C1 segment of cervical spinal cord (tissue), 14 donors: ENCODE results near the gene RPP30.
A peak's percentile ranks its signal among the peaks of the same experiment; 100 is the strongest.

Source experiments
- DNase-seq, 14 donors: peaks; one replicate each; lab custom pipeline; 2025; lab: John Stamatoyannopoulos, UW

The RPP30 gene

DNA sequence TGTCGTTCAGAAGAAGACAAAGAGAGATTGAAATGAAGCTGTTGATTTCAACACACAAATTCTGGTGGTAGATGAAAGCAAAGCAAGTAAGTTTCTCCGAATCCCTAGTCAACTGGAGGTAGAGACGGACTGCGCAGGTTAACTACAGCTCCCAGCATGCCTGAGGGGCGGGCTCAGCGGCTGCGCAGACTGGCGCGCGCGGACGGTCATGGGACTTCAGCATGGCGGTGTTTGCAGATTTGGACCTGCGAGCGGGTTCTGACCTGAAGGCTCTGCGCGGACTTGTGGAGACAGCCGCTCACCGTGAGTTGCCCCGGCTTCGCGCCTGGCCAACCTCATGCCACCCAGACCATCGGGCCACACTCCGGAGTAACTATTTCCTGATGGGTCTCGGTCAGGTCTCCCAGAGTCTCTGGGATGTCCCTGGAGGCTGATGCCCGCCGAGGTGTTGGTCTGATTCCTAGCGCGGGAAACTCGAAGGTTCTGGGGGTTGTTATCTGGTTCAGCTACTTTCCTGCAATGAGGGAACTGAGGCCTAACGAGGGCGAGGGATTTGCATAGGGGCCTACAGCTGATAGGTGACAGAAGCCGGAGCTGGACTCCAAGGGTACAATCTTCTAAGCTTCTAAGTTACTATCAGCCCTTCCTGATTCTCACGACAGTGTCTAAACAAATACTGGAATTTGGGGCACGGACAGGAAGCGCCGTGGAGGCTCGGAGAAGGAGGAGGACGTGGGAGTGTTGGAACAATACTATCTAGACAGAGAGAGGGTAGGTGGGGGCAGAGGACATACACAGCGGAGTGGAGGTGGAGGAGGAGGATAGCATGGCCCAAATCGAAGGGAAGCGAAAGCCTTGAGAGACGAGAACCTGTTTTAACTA is at the start of gene RPP30:
Gene RPP30 (plus strand): TSS at position 209 of the 882 bp plus-strand sequence. CDS start 13 bp downstream, at position 222.
- DNase-seq: peak in 13 of 14 donors; percentile 44 to 91 (median 81)

DNA sequence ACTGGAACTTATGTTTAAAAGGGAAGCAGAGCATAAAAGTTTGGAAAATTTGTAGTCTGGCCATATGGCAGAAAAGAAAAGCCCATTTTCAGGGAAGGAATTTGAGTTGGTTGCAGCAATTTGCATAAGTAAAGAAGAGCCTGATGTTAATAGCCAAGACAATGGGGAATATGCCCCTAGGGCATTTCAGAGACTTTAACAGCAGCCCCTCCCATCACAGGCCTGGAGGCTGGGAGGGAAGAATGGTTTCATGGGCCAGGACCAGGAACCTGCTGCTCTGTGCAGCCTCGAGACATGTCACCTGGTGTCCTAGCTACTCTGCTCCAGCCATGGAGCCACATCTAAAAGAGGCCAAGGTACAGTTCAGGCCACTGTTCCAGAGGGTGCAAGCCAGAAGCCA is 49.3 kb upstream of the RPP30 start:
- no peak for DNase-seq

DNA sequence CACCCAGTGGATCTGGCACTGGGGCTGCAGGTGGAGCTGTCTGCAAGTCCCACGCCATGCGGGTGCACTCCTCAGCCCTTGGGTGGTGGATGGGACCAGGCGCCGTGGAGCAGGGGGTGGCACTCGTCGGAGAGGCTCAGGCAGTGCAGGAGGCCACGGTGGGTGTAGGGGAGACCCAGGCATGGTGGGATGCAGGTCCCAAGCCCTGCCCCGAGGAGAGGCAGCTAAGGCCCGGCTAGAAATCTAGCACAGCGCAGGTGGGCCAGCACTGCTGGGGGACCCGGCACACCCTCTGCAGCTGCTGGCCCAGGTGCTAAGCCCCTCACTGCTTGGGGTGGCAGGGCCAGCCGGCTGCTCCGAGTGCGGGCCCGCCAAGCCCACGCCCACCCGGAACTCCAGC is 39.7 kb upstream of the RPP30 start:
- no peak for DNase-seq

DNA sequence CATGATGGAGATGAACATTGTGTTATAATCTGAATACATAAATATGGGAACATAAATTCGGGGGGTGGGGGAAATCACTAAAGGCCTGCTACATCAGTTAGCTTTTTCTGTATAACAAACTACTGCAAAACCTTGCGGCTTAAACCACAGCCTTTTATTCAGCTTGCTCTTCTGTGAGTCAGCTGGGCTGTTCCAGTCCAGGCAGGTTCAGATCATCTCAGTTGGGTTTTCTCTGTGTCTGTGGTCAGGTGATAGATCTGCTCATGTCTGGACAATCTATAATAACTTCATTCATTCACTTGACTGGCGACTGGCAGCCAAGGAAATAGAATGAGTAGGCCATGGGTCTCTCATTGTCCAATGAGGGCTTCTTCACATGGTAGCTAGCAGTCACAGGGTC is 37.4 kb upstream of the RPP30 start:
- no peak for DNase-seq

DNA sequence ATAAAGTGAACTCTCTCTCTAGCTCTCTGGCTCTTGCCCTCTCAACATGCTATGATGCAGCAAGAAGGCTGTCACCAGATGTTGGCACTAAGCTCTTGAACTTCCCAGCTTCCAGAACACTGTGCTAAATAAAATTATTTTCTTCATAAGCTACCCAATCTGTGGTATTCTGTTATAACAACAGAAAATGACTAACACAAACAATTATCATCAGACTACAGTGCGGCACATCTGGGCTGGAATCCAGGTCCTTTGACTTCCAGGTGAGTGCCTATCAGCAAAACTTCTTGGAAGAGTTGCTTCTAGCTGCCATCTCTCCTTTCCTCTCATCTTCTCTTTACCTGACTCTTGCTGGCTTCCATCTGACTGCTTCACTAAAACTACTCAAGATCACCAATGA is 34.3 kb upstream of the RPP30 start:
- DNase-seq: no peak

DNA sequence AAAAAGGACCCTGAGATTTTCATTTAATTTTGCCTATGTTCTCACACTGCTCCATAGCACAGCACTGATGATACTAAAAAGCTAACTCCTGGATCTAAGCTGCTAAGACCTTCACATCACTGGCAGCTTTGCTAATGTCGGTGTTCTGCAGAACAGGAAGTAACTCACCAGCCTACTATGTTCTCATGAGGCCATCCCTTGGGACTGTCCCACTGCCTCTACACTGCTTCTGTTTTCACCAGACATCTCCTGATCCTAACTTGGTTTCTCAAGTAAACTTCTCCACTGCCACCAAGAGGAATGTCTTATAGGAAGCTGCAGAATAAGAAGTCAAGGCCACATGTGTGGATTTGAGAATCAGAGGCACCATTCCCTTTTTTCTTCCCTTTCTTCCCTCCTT is 29.0 kb upstream of the RPP30 start:
- DNase-seq: no peak

DNA sequence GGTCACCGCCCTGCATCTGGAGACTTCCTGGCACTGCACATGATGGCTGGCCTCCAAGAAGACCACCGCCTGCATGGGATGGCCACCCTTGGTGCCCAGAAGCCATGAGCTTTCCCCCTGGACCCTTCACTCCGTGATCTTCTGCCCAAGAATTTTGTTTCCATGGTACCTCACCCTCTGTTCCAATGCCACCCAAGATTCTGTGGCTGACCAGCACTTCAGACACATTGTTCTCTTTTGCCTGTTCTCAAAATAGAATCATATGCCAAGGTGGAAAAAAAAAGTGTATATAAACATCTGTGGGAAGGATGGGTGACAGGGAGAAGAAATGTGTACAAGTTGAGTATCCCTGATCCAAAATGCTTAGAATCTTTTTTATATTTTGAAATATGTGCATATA is 26.0 kb upstream of the RPP30 start:
- no peak for DNase-seq

DNA sequence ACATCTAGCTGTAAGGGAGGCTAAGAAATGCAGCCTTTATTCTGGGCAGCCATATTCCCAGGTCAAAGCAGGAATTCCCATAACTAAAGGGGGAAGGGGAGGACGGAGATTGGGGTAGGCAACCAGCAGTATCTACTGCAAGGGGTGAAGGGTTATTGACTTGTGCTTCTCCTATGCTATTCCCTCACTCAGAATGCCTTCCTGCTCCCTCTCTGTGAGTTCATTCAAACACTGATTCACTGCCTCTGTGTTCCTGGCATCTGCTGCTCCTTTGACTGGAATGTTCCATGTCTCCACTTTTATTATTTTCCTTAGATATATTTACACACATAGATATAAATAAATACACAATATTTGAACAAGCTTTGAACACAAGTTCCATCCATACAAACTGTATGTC is 25.0 kb upstream of the RPP30 start:
- no peak for DNase-seq

DNA sequence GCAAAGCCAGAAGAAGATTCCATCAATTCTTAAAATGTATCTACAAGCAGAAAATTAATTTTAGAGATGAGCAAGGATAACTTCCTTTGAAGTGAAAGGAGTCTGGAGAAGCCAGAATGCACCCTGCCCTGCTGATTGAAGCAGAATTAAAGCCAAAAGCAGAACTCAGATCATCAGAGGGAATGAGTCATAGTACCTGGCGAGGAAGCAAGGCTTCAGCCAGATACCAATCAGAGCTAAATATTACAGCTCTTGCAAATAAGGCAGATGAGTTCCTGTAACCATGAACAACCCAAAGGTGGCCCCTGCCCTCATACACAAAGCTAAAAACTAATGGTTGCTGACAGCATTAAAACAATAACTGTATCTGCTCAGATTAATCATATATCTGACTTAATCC is 24.3 kb upstream of the RPP30 start:
- DNase-seq: no peak

DNA sequence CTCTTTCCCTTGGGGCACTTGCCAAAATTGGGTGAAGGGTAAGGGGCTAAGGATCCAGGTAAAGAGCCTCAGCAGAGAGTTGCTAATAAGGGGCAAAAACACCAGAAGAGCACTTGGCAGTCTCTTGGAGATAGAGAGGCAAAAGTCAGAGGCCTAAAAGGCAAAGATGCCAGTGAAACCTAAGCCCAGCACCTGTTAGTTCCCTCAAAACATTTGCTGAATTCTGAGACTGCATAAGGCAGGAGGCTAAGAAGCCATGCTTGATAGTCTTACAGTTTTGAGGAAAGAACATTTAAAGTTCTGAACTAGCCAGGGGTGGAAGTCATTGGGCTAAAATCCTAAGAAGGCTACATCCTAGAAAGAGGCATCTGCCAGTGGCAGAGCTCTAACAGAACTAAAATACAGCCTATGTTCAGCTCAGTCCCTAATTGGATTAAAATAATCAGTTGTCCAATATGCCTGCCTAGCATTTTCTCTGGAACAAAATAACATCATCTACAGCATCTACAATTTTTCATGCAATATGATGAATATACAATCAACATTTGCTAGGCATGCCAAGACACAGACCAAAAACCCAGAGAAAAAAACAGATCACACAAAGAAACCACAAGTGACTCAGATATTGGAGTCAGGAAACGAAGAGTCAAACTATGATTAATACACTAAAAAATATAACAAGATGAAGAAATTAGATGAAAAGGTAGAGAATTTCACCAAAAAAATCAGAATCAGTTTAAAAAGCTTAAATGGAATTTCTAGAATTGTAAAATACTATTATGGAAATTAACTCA is 21.6 kb upstream of the RPP30 start:
- no peak for DNase-seq

DNA sequence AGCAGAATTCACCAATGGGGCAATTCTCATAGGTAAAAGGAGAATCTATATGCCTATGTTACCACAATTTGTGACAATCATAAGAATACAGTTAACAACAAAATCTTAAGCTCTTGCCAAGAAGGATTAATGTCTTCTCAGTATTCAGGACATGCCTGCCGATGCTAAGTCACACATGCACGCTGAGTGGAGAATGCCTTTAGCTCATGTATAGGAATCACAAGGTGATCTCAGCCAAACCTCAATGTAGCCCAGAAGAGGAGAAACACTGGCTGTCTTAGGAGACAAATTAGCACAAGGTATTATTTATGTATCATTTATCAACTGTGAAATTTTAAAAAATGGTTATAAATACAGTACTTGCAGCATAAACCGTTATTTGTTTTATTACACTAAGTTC is 16.6 kb upstream of the RPP30 start:
- DNase-seq: no peak

DNA sequence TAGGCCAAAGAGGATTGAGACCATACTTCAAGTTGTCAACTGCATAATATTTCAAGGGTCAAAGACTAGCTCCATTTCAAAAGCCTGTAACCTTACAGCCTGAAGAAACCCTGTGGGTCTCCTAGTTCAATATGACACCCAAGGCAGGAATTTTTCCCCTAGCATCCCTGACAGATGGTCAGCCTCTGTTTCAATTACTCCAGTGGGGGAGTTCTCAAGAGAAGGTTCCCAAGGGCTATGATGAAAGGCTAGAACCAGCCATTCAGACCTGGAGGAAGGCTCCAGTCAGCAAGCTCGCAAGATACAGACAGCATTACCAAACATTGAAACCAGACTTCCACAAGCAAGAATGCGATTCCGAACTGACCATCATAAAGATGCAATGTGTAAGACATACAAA is 15.5 kb upstream of the RPP30 start:
- DNase-seq: no peak

DNA sequence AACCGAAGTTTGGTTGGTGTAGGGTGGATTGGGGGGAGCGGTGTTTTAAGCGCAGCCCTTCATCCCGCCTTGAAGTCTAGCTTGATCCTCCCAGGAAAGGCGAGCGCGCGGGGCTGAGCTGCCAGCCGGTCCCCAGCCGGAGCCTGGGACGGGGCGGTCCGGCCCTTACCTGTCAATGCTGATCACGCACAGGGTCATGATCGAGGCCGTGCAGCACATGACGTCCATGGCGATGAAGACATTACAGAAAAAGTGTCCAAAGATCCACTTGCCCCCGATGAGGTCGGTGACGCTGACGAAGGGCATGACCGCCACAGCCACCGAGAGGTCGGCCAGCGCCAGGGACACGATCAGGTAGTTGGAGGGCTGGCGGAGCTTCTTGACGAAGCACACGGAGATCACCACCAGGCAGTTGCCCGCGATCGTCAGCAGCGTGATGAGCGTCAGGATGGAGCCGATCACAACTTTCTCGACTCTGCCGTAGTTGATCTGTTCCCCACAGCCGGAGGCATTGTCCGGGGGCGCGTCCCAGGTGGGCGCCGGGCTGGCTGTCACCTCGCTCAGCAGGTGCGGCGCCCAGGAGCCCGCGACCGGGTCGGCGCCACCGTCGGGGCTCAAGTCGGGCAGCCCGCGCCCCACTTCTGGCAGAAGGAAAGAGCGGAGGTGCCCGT is 14.7 kb upstream of the RPP30 start:
- DNase-seq: no peak

DNA sequence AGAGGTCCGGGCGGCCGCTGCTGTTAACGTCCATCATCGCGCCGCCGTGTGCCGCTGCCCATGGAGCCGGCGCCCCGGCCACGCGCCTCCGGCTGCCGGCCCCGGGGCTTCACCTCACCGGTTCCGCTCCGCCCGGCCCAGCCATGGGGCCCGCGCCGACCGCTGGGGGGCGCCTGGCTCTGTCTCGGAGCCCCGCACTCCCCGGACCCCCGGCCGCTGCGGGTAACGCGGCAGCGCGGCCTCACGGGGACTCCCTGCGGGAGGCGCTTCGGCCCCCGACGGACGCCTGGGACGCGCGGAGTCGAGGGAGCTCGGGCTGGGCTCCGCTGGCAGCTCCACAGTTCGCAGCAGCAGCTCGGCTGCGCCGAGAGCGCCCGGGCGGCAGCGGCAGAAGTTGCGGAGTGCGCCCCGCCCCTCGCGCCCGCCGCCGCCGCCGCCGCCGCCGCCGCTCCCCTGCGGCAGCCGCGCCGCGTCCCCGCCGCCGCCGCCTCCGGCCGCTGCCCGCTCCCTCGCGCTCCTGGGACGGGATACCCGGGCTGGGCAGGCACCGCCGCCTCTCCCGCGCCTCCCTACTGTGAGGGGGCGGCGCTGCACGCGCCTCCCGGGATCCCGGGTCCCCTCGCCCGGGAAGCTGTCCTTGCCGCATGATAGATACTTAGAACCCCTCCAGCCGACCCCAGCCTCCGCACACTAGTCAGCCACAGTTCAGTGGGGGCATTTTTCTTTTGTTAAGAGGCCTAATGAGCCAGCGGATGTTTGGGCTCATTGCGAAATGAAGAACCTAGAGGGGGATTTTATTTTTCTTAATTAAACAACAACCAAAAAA is 13.9 kb upstream of the RPP30 start, which contains the start of gene HTR7:
Gene HTR7 (minus strand): TSS at position 405 of the 826 bp plus-strand sequence. CDS start 368 bp downstream, at position 37.
- peak in 12 of 14 donors; percentile 1 to 67 (median 24) for DNase-seq

DNA sequence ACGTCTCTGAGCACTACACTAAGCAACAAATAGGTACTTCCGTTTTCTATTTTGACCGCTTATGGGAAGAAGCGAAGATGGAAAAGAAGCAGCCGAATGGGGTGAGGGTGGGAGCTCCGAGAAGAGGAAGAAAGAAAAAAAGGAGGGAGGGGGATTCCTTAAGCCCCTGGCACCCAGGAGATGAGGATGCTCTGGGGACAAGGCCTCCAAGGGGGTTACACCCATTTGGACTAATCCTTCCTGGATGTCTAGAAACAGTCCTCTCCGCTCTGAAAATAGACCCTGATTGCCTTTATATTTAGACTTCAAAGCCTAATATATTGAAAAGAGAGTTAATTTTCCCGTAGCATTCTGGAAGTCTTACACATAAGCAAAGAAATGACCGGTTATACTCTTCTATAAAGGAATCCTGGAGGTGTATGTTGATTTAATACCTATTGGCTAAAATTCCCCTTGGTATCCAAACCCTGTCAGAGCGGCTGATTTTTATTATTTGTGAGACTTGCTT is 13.3 kb upstream of the RPP30 start:
- DNase-seq: no peak

DNA sequence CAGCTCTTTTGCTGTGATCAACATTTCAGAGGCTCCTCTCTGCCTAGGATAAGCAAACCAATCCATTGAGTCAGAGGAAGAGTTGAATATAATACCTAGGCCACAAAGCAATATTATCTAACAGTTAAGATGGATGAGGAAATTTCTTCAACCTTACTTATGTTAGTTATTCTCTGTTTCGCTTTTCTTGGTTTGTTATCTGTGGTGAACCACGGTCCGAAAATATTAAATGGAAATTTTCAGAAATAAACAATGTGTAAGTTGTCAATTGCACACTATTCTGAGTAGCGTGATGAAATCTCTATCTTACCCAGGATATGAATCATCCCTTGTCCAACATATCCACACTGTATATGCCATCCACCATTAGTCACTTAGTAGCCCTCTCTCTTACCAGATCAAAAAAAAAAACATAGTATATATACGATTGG is 12.4 kb upstream of the RPP30 start:
- DNase-seq: no peak

DNA sequence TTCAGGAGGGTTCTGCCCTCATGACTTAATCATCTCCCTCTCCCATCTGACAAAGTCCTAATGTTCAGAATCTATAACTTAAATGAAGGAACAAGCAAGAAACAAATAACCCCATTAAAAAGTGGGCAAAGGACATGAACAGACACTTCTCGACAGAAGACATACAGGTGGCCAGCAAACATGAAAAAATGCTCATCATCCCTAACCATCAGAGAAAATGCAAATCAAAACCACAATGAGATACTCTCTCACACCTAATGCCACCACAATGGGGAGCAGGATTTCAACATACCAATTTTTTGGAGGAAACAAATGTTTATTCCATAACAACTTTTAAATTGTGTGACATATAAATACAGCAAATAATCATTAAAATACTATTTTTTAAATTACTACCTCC is 11.0 kb upstream of the RPP30 start:
- no peak for DNase-seq

DNA sequence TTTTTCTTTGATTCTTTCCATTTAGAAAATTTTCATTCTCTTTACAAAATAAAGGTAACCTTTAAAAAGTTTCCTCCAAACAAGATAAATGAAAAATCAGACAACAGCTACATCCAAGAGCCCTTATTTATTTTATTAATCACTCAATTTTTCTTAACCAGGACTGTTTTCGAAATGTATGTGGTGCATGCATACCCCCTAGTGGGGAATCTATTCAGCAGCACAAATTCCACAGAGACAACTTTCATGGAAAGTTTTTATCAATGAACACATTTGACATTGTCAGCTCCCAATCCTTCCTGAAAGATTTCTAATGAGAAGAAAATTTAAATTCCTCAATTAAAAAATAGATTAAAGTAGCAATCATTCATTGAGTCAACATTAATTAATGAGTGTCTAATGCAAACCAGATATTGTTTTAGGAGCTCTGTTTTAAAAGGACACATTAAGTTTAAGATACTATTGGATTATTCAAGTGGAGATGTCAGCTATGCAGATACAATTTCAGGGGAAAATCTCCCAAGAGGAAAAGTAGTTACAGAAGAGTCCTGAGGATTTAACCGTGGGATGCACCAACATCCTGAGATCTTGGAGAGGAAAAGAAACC is 8.8 kb upstream of the RPP30 start:
- DNase-seq: no peak

DNA sequence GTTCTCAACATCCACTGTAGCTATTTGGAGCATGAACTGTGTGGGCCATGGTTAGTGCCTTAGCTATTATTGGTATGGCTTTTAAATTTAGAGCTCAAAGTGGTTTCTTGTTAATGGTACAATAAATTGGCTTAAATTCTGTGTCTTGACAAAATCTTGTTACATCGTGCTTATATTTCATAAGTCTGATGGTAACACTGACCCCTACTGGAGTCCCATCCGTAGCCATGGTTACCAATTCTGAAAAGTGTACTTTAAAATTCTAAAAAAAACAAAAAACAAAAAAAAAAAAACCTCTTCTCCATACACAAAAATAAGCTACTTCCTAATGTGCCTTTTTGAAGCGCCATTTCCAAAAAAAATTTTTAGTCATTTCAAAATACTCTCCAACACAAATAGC is 6.4 kb upstream of the RPP30 start:
- no peak for DNase-seq

DNA sequence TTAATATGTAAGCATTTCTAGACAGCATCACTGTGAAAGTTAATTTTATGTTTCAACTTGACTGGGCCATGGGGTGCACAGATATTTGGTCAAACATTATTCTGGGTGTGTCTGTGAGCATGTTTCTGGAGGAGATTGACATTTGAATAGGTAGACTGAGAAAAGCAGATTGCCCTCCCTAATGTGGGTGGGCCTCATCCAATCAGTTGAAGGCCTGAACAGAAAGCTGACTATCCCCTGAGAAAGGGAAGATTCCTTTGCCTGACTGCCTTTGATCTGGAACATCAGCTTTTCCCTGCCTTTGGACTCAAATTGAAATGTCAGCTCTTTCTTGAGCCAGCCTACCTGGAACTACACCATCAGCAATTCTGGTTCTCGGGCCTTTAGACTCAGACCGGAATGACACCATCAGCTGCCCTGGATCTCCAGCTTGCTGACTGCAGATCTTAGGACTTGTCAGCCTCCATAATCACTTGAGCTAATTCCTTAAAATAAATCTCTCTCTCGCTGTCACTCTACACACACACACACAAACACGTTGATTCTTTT is 5.7 kb upstream of the RPP30 start:
- no peak for DNase-seq
